Measurements from ENCODE around the gene ZNRF2. TPM values are rescaled to one million over a fixed set of nuclear protein-coding genes. Genes with fewer than 3 reads are reported as not detected.

Gene ZNRF2
- total RNA-seq, 1 experiment from 2014 or later: 22.1 TPM

DNA sequence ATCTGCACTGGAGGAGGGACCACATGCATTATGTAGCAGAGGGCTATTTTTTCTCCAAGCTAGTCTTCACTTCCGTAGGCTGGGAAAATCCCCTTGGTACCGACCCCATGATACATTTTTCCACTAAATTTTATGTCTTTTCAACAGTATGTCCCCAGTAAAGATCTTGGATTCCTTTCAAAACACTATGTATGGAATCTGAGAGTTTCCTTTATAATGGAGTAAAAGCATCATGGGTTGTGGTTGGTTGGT, 4.8 kb upstream of the ZNRF2 start:
- in situ Hi-C loops (cut with HindIII; ENCODE audit: low pct_unique_long_range_greater_than_20kb, low sequenced_read_pairs) (no loop called here), intact Hi-C loops (cut with micrococcal nuclease; ENCODE audit: unreplicated experiment) (loop anchor here (5.0 kb wide), 1 partner anchor 117 kb away; no protein-coding TSS in a partner anchor)
- Histone ChIP-seq H3K9me3 (ENCODE audit: control insufficient read depth, insufficient read depth, low read depth, low read length) (no peaks in the 10 kb centered on the region), H3K27me3 (ENCODE audit: control insufficient read depth, insufficient read depth, low read length) (no peaks in the 10 kb centered on the region), H3K36me3 (ENCODE audit: control insufficient read depth, insufficient read depth, low read length) (no peaks in the 10 kb centered on the region), H3K4me1 (ENCODE audit: control insufficient read depth, insufficient read depth, low read length) (peaks cover 4% of the 10 kb centered on the region; the same call in 1 of the 2 replicates), H3K27ac (ENCODE audit: low read length) (no peak overlapping the region), H3K4me3 (ENCODE audit: low read depth in 2 of 2, low read length in 2 of 2) (no peak overlapping the region)
- ATAC-seq (no peak), DNase-seq (ENCODE audit: low read depth, low spot score) (no peak)
- POLR2A ChIA-PET: interaction anchor here (0.6 to 0.7 kb wide), 2 partner anchors 10 to 620 kb away, joined by 4 to 5 read pairs; no protein-coding TSS in a partner anchor
- TF ChIP-seq CTCF (IDR thresholded peaks at IDR 0.05): no peak
- TF ChIP-seq TCF7L2 (IDR thresholded peaks at IDR 0.05; ENCODE audit: low read depth, low read length): no peak
- TF ChIP-seq POLR2AphosphoS5 (IDR thresholded peaks at IDR 0.05; ENCODE audit: low read depth, low read length): no peak
- no peak for TF ChIP-seq REST (IDR thresholded peaks at IDR 0.05; ENCODE audit: insufficient read depth in 1 of 2, low read depth in 2 of 2, low read length in 1 of 2)
- no peak for TF ChIP-seq SIN3A (IDR thresholded peaks at IDR 0.05; ENCODE audit: borderline replicate concordance, insufficient read depth, low read depth, low read length)
- no TSS peak for BruUV-seq (replicated peaks)
- CTCF ChIA-PET: interaction anchor here (0.6 kb wide), 1 partner anchor 195 kb away, joined by 3 read pairs; no protein-coding TSS in a partner anchor

DNA sequence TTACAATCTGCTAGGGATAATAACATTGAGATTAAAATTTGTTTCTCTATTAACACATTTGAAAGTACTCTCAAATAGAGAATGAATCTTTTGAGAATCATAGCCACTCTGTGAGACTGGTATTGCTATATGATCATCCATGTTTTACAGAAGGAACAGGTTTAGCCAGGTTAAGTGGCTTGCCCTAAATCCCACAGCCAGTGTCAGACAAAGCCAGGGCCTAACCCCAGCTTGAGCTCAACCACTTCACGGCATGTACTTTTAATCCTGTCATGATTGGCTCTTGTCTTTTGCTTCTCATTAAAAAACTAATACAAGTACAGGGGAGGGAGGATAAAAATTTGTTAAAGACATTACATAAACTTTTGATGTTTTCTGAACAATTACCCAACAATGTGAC, 3.8 kb upstream of the ZNRF2 start:
- POLR2A ChIA-PET: interaction anchor here (0.6 kb wide), 1 partner anchor 245 kb away, joined by 5 read pairs; no protein-coding TSS in a partner anchor
- no peak for ATAC-seq
- Histone ChIP-seq H3K27me3 (ENCODE audit: control insufficient read depth, insufficient read depth, low read length) (no peaks in the 10 kb centered on the region), H3K4me1 (ENCODE audit: control insufficient read depth, insufficient read depth, low read length) (peaks cover 4% of the 10 kb centered on the region; the same call in 1 of the 2 replicates), H3K4me3 (ENCODE audit: low read depth in 2 of 2, low read length in 2 of 2) (no peak overlapping the region), H3K27ac (ENCODE audit: low read length) (no peak overlapping the region), H3K9me3 (ENCODE audit: control insufficient read depth, insufficient read depth, low read depth, low read length) (no peaks in the 10 kb centered on the region), H3K36me3 (ENCODE audit: control insufficient read depth, insufficient read depth, low read length) (no peaks in the 10 kb centered on the region)
- CTCF ChIA-PET: no interaction called here
- intact Hi-C loops (cut with micrococcal nuclease; ENCODE audit: unreplicated experiment) (no loop called here), in situ Hi-C loops (cut with HindIII; ENCODE audit: low pct_unique_long_range_greater_than_20kb, low sequenced_read_pairs) (no loop called here)
- BruUV-seq (replicated peaks): no TSS peak
- TF ChIP-seq TCF7L2 (IDR thresholded peaks at IDR 0.05; ENCODE audit: low read depth, low read length) (no peak), CTCF (IDR thresholded peaks at IDR 0.05) (no peak), REST (IDR thresholded peaks at IDR 0.05; ENCODE audit: insufficient read depth in 1 of 2, low read depth in 2 of 2, low read length in 1 of 2) (no peak), POLR2AphosphoS5 (IDR thresholded peaks at IDR 0.05; ENCODE audit: low read depth, low read length) (no peak), SIN3A (IDR thresholded peaks at IDR 0.05; ENCODE audit: borderline replicate concordance, insufficient read depth, low read depth, low read length) (no peak)
- no peak for DNase-seq (ENCODE audit: low read depth, low spot score)

All from Panc1 (cell line).